NCI-H82 (cell line): ENCODE results near the gene USP20.

Source experiments
- DNase-seq: peaks from one replicate; lab custom pipeline; 2025; lab: John Stamatoyannopoulos, UW

USP20 gene

DNA sequence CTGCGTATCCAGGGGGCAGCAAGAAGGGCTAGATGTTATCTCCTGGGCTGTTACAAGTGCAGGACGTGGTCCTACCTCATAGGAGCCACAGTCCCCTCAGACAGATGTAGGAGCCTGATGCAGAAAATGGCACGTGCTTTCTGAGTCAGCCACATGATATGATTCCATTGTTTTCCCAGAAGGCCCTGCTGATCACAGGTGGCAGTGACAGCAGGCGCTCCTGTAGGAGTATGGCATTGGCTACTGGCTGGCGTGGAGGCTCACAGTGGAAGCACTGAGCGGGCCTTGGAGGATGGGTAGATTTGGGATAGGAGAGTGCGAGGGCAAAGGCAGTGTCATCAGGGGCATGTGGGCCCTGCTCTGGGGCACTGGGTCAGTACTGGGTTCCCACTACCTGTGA is 21.9 kb downstream of the USP20 start:
- no peak for DNase-seq

DNA sequence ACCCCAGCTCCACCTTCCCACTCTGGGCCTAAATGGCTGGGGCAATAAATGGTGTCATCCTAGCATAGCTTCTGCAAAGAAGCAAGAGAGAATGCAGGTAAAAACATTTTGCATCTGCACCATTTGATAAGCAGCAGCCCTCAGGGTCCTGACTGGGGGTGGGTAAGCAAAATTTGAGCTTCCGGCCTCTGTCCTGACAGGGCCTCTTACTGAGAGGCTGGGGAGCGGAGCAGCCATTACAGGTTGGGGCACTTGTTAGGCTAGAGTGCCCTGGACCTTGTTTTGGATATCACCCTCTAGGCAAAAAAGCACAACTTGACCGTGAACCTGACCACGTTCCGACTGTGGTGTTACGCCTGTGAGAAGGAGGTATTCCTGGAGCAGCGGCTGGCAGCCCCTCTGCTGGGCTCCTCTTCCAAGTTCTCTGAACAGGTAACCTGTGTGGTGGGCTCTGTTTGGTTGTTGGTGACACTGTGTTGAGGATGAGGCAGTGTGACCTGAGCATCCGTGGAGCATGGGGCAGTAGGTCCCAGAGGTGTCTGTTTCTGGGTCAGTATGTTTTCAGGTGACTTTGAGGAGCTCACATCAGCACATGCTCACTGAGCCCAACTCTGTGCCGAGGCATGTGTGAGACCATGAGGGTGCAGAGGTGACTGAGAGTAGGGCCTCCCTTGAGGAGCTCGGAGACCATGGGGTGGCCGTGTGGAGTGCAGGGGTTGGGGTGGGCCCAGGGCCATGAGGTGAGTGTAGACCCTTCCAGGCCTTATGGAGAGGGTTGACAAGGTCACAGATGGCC is 23.1 kb downstream of the USP20 start:
- DNase-seq, result no peak

DNA sequence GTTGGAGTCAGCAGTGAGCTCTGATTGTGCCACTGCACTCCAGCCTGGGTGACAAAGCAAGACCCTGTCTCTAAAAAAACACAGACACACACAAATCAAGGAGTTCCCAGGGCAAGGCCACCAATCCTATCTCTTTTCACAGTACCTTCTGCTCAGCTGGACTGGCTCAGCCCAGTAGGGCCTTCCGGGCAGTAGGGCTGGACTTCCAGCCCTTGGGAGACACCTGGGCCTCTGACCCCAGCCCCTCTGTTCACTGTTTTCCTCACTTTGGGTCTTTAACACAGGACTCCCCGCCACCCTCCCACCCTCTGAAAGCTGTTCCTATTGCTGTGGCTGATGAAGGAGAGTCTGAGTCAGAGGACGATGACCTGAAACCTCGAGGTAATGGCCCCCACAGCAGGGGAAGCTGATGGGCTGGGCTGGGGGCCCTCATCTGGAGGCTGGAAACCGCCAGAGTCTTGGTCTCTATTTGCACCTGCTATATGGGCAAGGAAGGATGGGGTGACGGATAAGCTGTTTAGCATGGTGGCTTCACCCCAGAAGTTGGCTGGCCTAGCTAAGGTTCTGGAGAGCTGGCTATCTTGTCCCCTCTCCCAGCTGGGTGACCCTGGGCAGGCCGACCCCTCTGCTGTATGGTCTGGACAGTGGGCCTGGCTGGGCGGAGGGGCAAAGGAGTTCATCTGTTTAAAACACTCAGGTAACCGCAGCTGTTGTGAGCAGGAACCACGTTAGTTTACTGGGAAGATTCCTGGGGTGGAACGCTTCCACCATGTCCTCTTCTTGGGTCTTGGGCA is 25.6 kb downstream of the USP20 start:
- DNase-seq, result no peak

DNA sequence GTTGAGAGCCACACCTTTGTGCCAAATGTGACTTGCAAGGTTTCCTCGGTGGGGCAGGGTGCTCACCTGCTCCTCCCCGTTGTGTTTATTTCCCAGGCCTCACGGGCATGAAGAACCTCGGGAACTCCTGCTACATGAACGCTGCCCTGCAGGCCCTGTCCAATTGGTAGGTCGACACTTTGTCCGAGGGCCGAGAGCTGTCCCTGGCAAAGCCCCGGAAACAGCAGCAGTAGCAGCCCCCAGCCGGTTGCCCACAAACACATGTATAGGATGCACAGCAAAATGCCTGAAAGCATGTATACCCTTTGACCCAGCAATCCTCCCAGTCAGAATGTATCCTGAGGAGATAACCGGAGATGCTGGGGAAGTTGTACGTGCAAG is 26.2 kb downstream of the USP20 start:
- DNase-seq, result no peak

DNA sequence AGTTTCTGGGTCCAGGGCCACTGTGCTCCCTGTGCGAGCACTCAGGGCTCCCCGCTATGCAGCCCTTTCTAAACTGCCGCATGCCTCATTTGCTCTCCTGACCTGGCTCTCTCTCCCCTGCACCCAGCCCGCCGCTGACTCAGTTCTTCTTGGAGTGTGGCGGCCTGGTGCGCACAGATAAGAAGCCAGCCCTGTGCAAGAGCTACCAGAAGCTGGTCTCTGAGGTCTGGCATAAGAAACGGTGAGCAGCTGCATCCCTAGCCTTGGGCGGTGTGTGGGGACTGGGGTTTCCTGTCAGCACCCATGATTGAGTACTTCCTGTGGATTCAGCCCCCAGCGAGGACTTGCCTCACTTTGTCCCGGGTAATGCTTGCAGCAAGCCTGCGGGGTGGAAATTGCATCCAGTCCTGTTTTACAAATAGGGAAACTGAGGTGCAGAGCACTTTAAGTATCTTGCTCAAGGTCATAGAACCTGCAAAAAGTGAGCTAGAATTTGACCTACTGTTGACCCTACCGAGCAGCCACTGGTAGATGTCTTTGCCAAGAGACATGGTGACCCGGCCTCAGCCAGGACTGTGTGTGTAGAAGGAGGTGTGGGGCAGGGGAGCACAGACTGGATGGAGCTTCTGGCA is 27.9 kb downstream of the USP20 start:
- DNase-seq, result no peak

DNA sequence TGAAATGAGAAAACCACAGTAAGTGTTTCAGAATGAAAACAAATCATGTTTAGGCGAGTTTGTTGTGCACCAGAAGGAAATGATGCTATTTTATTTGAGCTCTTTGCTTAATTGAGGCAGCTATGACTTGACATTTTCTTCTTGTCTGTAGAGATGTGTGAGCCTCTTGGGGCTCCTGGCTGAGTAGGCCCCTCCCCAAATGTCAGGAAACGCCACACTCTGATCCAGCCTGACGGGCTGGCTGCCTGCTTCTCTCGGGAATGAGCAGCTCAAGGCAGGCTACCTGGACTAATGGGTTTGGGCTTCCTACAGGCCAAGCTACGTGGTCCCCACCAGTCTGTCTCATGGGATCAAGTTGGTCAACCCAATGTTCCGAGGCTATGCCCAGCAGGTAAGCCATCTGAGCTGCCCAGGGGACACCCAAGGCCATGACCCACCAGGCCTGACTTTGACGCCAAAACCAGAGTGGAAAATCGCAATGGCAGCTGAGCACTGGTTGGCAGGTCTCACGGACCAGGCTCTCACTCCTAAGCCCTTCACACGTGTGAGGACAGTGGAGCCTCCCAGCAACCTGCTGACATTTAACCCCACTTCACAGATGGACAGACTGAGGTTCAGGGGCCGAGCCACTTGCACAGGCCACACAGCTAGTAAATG is 29.9 kb downstream of the USP20 start:
- DNase-seq, result no peak

DNA sequence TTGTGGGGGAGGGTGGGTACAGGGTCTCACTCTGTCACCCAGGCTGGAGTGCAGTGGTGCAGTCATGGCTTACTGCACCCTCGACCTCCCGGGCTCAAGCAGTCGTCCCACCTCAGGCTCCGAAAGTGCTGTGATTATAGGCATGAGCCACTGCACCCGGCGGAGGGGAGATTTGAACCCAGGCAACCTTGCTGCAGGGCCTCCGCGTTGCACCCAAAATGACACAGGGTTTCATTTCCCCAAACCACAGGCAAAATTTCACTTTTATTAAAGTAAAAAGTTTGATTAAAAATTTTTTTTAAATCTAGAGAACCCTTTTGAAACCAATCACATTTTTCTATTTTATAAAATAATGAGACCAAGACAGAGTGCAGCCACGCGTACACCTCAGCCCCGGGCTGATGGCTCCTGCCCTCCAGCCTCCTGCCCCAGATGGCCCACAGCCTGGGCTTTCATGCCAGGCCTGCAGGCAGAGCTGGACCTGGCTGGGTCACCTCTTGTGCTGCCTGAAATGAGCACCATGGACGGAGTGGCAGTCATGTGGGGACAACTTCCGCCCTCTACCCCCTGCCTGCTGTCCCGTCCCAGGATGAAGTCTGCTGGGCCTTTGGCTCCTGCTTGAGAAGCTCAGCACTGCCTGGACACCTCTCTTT is 30.5 kb downstream of the USP20 start:
- no peak for DNase-seq

DNA sequence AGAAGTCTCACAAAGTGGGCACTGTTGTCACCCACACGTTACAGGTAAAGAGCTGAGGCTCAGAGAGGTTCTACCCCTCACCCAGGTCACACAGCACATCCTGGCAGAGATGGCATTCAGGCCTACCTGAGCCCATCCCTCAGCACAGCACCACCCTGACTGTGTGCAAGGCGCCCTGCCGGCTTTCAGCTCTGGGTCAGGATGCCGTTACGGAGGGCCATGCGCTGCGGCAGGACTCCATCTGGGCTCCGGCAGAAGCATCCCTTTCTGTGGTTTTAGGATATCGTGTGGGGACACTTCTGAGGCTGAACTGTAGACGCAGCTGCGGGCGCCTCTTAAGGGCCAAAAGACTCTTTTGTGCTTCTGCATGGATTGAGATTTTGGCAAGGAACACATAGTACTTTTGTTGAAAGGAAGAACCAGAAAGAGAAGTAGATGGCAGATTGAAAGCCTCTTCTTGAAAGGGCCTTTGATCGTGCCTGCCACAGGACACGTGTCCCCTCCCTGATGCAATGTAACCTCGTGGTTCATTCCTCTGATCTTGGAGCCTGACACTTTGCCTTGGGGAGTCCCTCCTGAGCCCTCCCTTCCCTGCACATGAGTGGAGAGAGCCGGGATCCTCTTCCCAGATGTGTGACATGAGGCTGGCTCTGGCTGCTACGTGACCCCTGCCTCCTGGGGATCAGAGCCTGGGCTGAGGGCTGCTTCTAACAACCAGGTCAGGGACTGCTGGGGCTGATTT is 31.3 kb downstream of the USP20 start:
- no peak for DNase-seq

DNA sequence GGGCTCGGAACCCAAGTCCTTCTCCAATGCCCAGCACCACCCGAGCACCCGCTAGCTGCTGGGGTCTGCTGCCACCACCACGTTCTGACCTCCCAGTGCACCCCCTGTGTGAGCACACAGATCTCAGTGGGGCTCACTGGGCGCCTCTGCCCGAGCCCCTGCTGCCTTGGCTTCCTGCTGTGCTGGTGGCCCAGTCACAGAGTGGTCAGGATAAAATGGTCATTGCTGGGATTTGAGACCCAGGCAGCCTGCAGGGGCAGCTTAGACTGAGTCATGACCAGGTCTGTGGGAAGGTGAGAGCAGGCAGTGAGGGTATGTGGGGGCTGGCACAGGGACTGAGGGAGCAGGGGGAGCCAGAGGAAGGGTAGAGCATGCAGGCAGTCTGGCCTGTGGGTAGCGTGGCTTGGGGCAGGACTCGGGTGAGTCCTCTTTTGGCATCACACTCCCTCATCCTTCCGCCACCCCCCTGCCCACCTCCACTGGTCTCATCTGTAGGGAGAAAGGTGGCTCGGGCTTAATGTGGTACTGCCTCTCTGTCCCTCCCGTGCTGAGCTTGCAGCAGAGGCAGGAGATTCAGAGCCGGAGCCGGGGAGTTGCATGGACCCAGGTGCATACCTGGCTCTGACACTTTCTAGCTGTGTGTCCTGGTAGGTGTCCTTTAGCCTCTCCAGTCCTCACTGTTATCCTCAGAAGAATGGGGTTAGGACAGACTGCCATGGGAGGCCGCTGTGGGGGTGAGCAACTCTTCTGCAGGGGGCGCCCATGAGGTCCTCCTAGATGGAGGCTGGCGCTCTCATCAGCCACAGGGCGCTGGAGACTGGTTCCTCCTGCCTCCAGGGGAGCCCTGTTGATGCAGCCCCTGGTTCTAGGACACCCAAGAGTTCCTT is 32.1 kb downstream of the USP20 start:
- no peak for DNase-seq

DNA sequence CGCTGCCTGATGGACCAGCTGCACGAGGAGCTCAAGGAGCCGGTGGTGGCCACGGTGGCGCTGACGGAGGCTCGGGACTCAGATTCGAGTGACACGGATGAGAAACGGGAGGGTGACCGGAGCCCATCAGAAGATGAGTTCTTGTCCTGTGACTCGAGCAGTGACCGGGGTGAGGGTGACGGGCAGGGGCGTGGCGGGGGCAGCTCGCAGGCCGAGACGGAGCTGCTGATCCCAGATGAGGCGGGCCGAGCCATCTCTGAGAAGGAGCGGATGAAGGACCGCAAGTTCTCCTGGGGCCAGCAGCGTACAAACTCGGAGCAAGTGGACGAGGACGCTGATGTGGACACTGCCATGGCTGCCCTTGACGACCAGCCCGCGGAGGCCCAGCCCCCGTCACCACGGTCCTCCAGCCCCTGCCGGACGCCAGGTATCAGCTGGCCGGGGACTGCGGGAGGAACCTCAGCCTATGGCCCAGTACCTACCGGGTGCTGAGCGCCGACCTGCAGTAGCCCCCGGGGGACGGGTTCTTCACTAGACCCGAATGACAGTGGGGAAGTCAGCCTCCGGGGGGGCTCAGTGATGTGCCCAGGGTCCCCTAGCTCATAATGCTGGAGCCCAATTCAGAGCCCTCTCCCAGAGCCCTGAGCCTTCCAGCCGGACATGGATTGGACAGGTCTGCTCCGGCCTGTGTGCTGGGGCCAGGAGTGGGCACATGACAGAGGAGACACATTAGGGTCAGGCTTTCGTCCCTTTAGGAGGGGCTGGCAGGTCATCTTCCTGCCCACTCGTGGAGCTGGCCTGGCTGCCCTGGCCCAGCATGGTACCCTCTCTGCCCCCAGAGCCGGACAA is 33.0 kb downstream of the USP20 start:
- DNase-seq, result no peak

DNA sequence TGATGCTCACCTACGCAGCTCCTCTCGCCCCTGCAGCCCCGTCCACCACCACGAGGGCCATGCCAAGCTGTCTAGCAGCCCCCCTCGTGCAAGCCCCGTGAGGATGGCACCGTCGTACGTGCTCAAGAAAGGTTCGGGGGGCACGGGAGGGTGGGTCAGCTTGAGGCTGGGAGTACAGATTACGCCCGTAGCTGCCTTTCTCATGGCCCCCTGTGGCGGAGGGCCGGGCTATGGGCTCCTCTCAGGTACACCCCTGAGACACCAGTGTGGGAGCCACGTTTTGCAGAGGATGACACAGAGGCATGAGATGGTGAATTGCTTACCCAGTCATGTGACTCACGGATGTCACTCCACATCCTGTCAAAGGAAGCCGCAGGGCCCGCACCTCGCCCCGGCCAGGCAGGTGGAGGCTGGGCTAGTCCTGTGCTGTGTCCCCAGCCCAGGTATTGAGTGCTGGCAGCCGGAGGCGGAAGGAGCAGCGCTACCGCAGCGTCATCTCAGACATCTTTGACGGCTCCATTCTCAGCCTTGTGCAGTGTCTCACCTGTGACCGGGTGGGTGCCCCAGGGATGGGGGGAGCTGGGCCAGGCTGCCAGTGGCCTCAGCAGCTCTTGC is 33.7 kb downstream of the USP20 start:
- DNase-seq, result no peak

DNA sequence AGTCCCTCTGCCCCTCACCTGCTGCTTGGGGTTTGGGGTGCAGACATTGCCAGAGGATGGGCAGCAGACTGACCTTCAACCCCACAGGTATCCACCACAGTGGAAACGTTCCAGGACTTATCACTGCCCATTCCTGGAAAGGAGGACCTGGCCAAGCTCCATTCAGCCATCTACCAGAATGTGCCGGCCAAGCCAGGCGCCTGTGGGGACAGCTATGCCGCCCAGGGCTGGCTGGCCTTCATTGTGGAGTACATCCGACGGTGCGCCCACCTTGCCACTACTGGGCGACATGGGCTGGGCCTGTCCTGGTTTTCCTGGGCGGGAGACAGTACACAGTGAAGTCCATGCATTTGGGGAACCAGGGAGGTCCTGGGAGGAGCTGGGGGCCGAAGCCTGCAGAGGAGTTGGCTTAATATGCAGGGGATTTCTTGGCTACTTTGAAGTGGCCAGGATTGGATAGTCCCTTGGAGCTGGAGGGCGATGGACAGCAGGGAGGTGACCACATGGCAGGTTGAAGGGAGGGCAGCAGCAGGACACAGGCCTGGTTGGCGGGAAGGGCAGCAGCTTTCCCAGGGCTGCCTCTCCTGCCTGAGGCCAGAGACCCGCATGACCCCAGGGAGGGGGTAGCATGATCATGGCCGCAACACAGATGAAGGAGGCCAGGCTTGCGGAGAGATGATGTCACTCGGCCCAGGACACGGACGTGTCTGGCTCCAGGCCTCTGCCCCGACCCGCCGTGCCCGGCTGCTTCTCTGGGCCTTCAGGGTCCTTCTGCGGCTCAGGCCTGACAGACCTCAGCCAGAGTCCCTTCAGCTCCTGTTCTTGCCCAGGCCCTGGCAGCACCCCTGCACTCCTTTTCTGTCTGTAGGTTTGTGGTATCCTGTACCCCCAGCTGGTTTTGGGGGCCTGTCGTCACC is 34.6 kb downstream of the USP20 start:
- no peak for DNase-seq

DNA sequence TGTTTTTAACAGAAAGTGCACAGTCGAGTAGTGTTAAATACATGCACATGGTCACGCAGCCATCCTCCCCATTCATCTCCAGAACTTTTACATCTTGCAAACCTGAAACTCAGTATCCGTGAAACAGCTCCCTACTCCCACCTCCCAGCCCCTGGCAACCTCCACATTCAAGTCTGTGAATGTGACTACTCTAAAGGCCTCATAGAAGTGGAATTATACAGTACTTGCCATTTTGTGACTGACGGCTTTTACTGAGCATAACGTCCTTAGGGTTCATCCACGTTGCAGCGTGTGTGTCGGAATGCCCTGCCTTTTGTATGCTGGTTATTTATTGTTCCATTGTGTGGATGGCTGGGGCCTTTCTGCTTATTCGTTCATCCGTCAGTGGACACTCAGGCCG is 35.8 kb downstream of the USP20 start:
- DNase-seq, result no peak

DNA sequence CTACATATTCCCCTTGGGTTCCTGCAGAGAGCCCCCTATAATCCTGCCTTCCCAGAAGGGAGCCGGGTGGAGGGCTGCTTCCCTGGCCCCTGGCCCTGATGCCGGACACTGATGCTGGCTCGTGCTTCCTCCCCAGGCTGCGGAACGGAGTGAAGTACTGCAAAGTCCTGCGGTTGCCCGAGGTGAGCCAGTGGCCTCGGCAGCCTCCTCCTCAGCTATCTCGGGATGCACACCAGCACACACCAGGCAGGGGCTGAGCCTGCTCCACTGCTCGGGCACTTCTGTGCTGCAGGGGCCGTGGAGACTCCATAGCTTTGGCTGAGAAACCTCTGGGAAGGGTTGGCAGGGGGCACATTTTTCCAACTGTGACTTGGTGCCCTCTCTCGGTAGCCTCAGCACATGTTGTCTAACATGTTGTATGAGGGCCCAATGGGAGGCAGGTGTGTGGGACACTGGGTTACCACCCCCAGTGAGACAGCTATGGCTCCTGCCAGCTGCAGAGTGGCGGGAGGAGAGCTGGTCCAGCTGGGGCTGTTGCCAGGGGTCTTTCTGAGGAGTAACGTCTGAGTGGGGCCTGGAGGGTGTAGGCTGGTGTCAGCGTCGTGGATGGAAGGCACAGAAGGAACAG is 38.4 kb downstream of the USP20 start:
- no peak for DNase-seq

DNA sequence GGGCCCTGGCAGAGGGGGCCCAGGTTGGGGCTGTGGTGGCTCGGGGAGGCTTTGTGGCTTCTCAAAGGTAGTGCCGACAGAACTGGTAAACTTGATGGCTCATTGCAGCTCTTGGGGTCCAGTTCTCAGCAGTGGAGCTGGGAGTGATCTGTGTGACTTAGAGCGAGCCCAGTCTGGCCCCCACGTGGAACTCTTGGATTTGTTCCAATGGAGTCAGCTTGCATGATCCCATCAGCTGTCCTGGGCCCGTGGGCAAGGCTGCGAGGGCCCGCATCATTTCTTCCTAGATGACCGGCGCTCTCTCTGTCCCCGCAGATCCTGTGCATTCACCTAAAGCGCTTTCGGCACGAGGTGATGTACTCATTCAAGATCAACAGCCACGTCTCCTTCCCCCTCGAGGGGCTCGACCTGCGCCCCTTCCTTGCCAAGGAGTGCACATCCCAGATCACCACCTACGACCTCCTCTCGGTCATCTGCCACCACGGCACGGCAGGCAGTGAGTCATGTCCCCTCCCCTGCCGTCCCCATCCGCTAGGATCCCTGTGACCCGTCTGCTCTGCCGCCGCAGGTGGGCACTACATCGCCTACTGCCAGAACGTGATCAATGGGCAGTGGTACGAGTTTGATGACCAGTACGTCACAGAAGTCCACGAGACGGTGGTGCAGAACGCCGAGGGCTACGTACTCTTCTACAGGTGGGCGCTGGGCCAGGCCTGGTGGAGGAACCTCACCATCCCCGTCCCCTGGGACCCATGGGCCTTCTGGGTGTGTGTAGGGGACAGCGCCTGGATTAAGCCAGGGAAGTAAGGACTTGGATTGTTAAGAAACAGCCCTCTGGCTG is 39.2 kb downstream of the USP20 start:
- peak; percentile 17 for DNase-seq

DNA sequence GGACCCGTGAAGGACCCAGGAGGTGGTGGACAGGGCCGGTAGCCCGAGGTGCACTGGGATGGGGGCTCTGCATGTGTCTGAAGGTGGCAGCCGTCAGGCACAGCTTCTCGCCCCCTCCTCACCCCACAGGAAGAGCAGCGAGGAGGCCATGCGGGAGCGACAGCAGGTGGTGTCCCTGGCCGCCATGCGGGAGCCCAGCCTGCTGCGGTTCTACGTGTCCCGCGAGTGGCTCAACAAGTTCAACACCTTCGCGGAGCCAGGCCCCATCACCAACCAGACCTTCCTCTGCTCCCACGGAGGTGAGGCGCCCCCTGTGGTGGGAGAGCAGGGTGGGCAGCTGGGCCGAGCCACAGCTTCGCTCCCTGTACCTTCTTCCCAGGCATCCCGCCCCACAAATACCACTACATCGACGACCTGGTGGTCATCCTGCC is 39.9 kb downstream of the USP20 start:
- DNase-seq, result peak; percentile 52
